HEK293 (cell line): ENCODE results near the gene GPR39.

Source experiments
- CTCF ChIA-PET: fragments of 350-600 bp; formaldehyde crosslinking; extraction: SDS; loops from one replicate; lab custom pipeline; 2021; ENCODE audit warnings: antibody characterized with exemption; lab: Yijun Ruan, JAX
- POLR2A ChIA-PET: fragments of 300-600 bp; formaldehyde crosslinking; extraction: SDS; loops from one replicate; lab custom pipeline; 2020; ENCODE audit warnings: antibody characterized with exemption, inconsistent platforms; lab: Yijun Ruan, JAX
- H3K27ac ChIP-seq: fragments of 200-500 bp; sonication (Bioruptor generic); 2 replicates; pipeline ENCODE4 v1.5.1; 2014; ENCODE audit warnings: low read depth, low read length, control low read depth, inconsistent platforms; ENCODE audit errors: extremely low read depth
- H3K36me3 ChIP-seq, 2 experiments: fragments of 200-500 bp in 1 of 2; sonication (Bioruptor generic) in 1 of 2; 1 replicate in 1 of 2; 2 replicates in 1 of 2; pipeline ENCODE4 v1.5.1; 2014 to 2017; ENCODE audit warnings: inconsistent platforms in 2 of 2, low read length in 2 of 2; ENCODE audit not compliant: control insufficient read depth in 2 of 2, insufficient read depth in 1 of 2
- H3K4me1 ChIP-seq: fragments of 200-500 bp; sonication (Bioruptor generic); 2 replicates; pipeline ENCODE4 v1.5.1; 2014; ENCODE audit warnings: mild to moderate bottlenecking, low read length, inconsistent platforms; ENCODE audit not compliant: control insufficient read depth, insufficient read depth
- H3K4me3 ChIP-seq: 2 replicates; pipeline ENCODE4 v1.5.1; 2011; ENCODE audit warnings: low read depth, mild to moderate bottlenecking, control low read depth, low read length, moderate library complexity
- H3K9me3 ChIP-seq: fragments of 200-500 bp; sonication (Bioruptor generic); 2 replicates; pipeline ENCODE4 v1.5.1; 2014; ENCODE audit warnings: low read depth, low read length, inconsistent platforms; ENCODE audit not compliant: control insufficient read depth, insufficient read depth
- ATF2 ChIP-seq: fragments of 450-650 bp; formaldehyde crosslinking; IDR thresholded peaks from 2 replicates; pipeline ENCODE4 v1.5.1; 2016; ENCODE audit warnings: missing biosample characterization, missing genetic modification characterization, low read depth
- GLI2 ChIP-seq: fragments of 450-650 bp; formaldehyde crosslinking; IDR thresholded peaks from 2 replicates; pipeline ENCODE4; 2017; ENCODE audit warnings: missing biosample characterization, missing genetic modification characterization, low read depth, borderline replicate concordance
- HOXC10 ChIP-seq: sonication (generic); formaldehyde crosslinking; IDR thresholded peaks from 2 replicates; pipeline ENCODE4 v1.8.1; 2023; ENCODE audit warnings: mild to moderate bottlenecking, missing genetic modification reagents
- KLF1 ChIP-seq: fragments of 450-650 bp; formaldehyde crosslinking; IDR thresholded peaks from 2 replicates; pipeline ENCODE4 v1.5.1; 2016; ENCODE audit warnings: missing biosample characterization, missing genetic modification characterization
- KLF17 ChIP-seq: fragments of 450-650 bp; formaldehyde crosslinking; IDR thresholded peaks from 2 replicates; pipeline ENCODE4 v1.5.1; 2016; ENCODE audit warnings: missing biosample characterization, missing genetic modification characterization
- PRDM2 ChIP-seq: fragments of 450-650 bp; formaldehyde crosslinking; IDR thresholded peaks from 2 replicates; pipeline ENCODE4 v1.5.1; 2016; ENCODE audit warnings: missing biosample characterization, missing genetic modification characterization, borderline replicate concordance
- SALL2 ChIP-seq: fragments of 450-650 bp; formaldehyde crosslinking; IDR thresholded peaks from 2 replicates; pipeline ENCODE4 v1.5.0; 2017; ENCODE audit warnings: missing biosample characterization, mild to moderate bottlenecking, missing genetic modification characterization, borderline replicate concordance
- ZNF138 ChIP-seq: fragments of 450-650 bp; formaldehyde crosslinking; IDR thresholded peaks from 2 replicates; pipeline ENCODE4 v1.5.1; 2016; ENCODE audit warnings: missing biosample characterization, missing genetic modification characterization, borderline replicate concordance
- ZNF148 ChIP-seq: fragments of 450-650 bp; formaldehyde crosslinking; IDR thresholded peaks from 2 replicates; pipeline ENCODE4 v1.5.0; 2017; ENCODE audit warnings: missing biosample characterization, missing genetic modification characterization, borderline replicate concordance
- ZNF157 ChIP-seq: fragments of 450-650 bp; formaldehyde crosslinking; IDR thresholded peaks from 2 replicates; pipeline ENCODE4 v1.5.1; 2016; ENCODE audit warnings: missing biosample characterization, missing genetic modification characterization
- ZNF211 ChIP-seq: fragments of 450-650 bp; formaldehyde crosslinking; IDR thresholded peaks from 2 replicates; pipeline ENCODE4 v1.5.1; 2016; ENCODE audit warnings: low read depth, missing biosample characterization, missing genetic modification characterization
- ZNF221 ChIP-seq: fragments of 450-650 bp; formaldehyde crosslinking; IDR thresholded peaks from 2 replicates; pipeline ENCODE4 v1.5.1; 2017; ENCODE audit warnings: missing biosample characterization, missing genetic modification characterization, borderline replicate concordance
- ZNF488 ChIP-seq: fragments of 450-650 bp; formaldehyde crosslinking; IDR thresholded peaks from 2 replicates; pipeline ENCODE4 v1.5.1; 2016; ENCODE audit warnings: missing biosample characterization, missing genetic modification characterization
- ZNF561 ChIP-seq: fragments of 450-650 bp; IDR thresholded peaks from 2 replicates; pipeline ENCODE4 v1.5.1; 2018; ENCODE audit warnings: missing biosample characterization, missing genetic modification characterization, borderline replicate concordance
- ZNF692 ChIP-seq: fragments of 450-650 bp; formaldehyde crosslinking; IDR thresholded peaks from 2 replicates; pipeline ENCODE4 v1.5.1; 2016; ENCODE audit warnings: missing biosample characterization, missing genetic modification characterization
- ZNF785 ChIP-seq: fragments of 450-650 bp; formaldehyde crosslinking; IDR thresholded peaks from 2 replicates; pipeline ENCODE4 v1.5.1; 2016; ENCODE audit warnings: missing biosample characterization, missing genetic modification characterization
- ZNF843 ChIP-seq: fragments of 450-650 bp; formaldehyde crosslinking; IDR thresholded peaks from 2 replicates; pipeline ENCODE4 v1.5.1; 2016; ENCODE audit warnings: missing biosample characterization, missing genetic modification characterization
- ZSCAN5A ChIP-seq: fragments of 450-650 bp; formaldehyde crosslinking; IDR thresholded peaks from 2 replicates; pipeline ENCODE4 v1.5.1; 2016; ENCODE audit warnings: missing biosample characterization, missing genetic modification characterization

The GPR39 gene

GRCh38 chr2:132368191-132368590 lies 48.4 kb upstream of the GPR39 start (continued):
- no peak for TF ChIP-seq PRDM2
- TF ChIP-seq ZNF221, result no peak

- Histone ChIP-seq H3K4me1 (no peaks in the 10 kb centered on the region), H3K36me3 (no peaks in the 10 kb centered on the region), H3K27ac (no peak overlapping the region), H3K9me3 (no peaks in the 10 kb centered on the region), H3K4me3 (no peak overlapping the region)
- POLR2A ChIA-PET, result no interaction called here
- CTCF ChIA-PET, result interaction anchor here (1.0 kb wide), 1 partner anchor 23 kb away, joined by 3 read pairs; no protein-coding TSS in a partner anchor
- TF ChIP-seq KLF1 (tag by site-specific recombination) (no peak), ZNF561 (no peak), ZNF211 (no peak), ZNF692 (tag by site-specific recombination) (no peak), ZNF157 (tag by site-specific recombination) (no peak), ZNF785 (tag by site-specific recombination) (no peak), GLI2 (no peak), SALL2 (tag by site-specific recombination) (no peak), ATF2 (tag by site-specific recombination) (no peak), ZNF488 (tag by site-specific recombination) (no peak), ZNF843 (no peak)
Observed at GRCh38 chr2:132372276-132372675, 44.3 kb upstream of the GPR39 start.

GRCh38 chr2:132373391-132374135 lies 43.0 kb upstream of the GPR39 start:
- no peak overlapping the region for H3K27ac ChIP-seq
- ChIA-PET POLR2A (no interaction called here), CTCF (no interaction called here)
- no peaks in the 10 kb centered on the region for H3K9me3 ChIP-seq
- H3K4me3 ChIP-seq, result no peak overlapping the region
- H3K36me3 ChIP-seq, result no peaks in the 10 kb centered on the region
- H3K4me1 ChIP-seq, result no peaks in the 10 kb centered on the region
- TF ChIP-seq ZNF138 (tag by site-specific recombination), result no peak
- no peak for TF ChIP-seq ZNF148 (tag by site-specific recombination)
- no peak for TF ChIP-seq HOXC10 (CRISPR knock-in tag)
- TF ChIP-seq ZSCAN5A (tag by site-specific recombination), result no peak
- TF ChIP-seq KLF17, result no peak
